Effector CD4-positive, alpha-beta T cell (primary cell): ENCODE data around the gene EXOC6.
"Not testable (repeated sequence)": the region's sequence is repeated elsewhere in the genome, so short reads cannot be mapped to it uniquely, and the experiment has no call there.

Experiments used
- DNase-seq: peaks from one replicate; pipeline ENCODE4 v3.0.0-alpha.2; 2020

Gene EXOC6

GRCh38 chr10:92890471-92890870, 42.2 kb downstream of the EXOC6 start:
- DNase-seq, result no peak

DNA sequence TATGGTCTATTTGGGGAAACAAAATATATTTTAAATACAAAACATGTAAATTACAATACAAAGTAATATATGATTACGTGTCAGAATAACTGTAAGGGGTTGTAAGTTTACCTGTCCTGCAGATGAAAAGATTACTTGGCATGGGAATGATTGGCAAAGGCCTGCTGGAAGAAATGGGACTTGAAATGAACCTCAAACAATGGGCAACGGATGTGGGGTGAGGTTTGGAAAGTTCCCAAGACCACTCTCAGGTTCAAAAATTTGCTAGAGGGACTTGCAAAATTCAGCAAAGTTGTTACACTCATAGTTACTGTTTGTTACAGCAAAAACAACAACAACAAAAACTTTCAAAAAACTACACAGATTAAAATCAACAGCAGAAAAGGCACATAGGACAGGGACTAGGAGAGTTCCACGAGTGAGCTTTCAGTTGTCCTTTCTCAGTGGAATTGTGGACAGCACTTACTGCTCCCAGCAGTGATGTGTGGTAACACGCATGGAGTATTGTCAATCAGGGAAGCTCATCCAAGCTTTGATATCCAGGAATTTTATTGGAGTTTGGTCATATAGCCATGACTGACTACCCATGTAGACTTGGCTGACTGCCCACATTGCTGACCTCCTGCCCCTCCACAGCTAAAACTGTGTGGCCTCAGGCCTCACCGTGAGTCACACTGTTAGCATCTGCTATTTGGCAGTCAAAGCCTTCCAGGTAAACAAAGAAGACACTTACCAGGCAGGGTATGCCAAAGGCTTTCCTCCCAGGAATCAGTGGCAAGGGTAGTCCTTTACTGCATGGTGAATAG, 43.8 kb downstream of the EXOC6 start:
- no peak for DNase-seq

- no peak for DNase-seq
These were observed 44.4 kb downstream of the EXOC6 start for GRCh38 chr10:92892691-92893054.

GRCh38 chr10:92894081-92894655, 45.8 kb downstream of the EXOC6 start:
- DNase-seq, result no peak

GRCh38 chr10:92897916-92898315, 49.6 kb downstream of the EXOC6 start:
- no peak for DNase-seq

DNA sequence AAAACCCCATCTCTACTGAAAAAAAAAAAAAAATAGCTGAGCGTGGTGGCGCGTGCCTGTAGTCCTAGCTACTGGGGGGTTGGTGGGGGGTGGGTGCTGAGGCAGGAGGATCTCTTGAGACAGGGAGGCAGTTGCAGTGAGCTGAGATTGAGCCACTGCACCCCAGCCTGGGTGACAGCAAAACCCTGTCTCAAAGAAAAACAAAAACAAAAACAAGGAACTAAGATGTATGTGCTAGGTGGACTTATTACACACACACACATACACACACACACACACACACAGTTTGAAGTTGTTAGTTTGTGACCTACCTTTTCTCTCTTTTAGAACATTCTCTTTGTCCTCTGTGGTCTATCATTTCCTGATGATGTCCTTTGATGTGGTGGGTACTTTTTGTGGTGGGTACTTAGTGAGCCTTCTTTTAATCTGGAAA, 53.5 kb downstream of the EXOC6 start:
- peak; percentile 13 for DNase-seq

DNA sequence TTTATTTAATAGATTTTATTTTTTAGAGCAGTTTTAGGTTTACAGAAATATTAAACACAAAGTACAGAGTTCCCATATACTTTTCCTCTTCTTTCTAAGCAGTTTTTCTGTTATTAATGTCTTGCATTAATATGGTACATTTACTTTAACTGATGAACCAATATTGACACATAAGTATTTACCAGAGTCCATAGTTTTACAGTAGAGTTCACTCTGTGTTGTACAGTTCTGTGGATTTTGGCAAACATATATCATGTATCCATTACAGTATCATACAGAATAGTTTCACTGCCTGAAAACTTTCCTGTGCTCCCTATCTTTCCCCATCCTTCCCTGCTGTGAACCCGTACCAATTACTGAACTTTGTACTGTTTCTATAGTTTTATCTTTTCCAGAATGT, 55.3 kb downstream of the EXOC6 start:
- DNase-seq, result no peak

GRCh38 chr10:92907280-92907679, 59.0 kb downstream of the EXOC6 start:
- DNase-seq, result no peak

- DNase-seq, result not testable (repeated sequence)
These were observed 64.3 kb downstream of the EXOC6 start for GRCh38 chr10:92912631-92913030.

- no peak for DNase-seq
These were observed 65.7 kb downstream of the EXOC6 start for GRCh38 chr10:92913973-92914372.

DNA sequence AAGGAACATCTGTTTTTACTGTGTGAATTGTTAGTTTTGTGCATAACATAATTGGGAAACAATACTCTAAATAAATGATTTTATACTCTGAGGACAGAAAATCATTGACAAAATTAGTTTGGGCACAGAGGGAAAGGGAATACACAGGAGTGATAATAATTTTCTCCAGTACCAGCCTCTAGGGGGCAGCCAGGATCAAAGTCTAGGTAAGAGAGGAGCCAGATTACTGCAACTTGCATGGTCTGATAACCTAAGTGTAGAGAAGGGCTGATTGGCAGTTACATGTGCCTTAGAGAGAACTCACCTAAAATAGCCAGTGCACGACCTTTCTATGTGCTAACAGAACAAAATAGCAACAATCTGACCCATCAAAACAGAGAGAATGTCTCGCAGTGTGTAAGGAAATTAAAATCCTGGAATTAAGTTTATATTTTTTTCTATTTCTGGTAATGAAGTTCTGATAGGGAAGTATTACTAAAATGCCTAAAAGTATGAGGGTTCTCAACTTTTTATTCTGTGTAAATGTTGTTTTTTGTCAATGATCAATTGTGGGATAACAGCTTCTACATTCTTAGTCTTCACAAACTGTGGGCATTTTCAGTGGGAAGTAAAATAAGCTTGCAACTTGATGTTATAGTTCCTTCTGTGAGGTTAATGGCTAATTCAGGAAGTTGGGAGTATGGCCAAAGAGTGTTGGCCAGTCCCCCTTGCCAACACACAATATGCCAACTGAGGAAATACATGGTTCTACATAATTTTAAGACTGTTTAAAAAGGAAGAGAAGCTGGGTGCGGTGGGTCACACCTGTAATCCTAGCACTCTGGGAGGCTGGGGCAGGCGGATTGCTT, 66.4 kb downstream of the EXOC6 start:
- DNase-seq, result peak; percentile 39

- no peak for DNase-seq
These were observed 67.6 kb downstream of the EXOC6 start for GRCh38 chr10:92915892-92916291.

DNA sequence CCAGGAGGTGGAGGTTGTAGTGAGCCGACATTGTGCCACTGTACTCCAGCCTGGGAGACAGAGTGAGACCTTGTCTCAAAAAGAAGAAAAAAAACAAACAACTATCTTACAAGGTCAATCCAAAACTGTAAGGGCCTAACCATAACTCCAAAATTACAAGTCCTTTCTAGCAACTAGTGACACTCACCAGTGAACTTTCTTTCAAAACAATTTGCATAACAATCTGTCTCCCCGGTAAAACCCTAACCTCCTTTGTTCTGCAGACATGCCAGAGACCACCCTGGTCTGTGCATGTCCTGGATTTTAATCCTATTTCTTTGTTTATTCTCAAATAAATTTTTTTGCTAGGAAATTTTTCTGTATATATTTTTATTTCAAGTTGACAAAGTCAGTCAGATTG, 68.1 kb downstream of the EXOC6 start:
- no peak for DNase-seq

DNA sequence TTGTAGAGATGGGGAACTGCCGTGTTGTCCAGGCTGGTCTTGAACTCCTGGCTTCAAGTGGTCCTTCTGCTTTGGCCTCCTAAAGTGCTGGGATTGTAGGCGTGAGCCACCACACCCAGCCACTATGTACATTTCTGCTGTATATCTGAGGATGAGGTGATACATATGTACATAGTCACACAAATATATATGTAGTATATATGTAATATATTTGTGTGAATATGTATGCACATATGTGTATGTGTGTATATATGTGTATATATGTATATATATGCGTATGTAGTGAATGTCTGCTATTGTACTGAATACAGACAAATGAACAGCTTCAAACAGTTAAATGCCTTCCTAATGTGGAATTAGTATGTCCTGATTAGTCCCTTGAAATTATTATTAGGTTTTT, 70.3 kb downstream of the EXOC6 start:
- no peak for DNase-seq

DNA sequence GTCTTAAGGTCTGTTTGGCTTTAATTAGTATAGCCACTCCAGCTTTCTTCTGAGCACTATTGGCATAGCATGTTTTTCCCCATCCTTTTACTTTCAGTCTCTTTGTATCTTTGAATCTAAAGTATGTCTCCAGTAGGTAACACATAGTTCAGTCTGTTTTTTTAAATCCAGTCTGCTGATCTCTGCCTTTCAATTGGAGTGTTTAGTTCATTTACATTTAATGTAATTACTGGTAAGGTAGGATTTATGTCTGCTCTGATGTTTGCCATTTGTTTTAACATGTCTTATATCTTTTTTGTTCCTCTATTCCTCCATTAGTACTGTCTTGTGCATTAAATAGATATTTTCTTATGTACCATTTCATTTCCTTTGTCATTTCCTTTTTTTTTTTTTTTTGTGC, 72.5 kb downstream of the EXOC6 start:
- DNase-seq, result no peak

DNA sequence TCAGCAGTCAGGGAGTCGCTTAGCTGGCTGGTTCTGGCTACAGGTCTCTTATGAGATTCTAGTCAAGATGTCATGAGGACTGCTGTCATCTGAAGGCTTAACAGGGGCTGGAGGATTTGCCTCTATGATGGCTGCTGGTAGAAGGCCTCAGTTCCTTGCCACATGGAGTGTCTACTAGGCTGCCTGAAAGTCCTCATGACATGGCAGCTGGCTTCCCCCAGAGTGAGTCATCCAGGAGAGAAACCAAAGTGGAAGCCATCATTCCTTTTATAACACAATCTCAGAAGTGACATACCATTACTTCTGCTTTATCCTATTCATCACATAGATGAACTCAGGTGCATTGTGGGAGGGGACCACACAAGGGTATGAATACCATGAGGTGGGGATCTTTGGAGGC, 75.1 kb downstream of the EXOC6 start:
- no peak for DNase-seq

- DNase-seq, result no peak
These were observed 81.6 kb downstream of the EXOC6 start for GRCh38 chr10:92929896-92930295.

GRCh38 chr10:92931597-92931996, 83.3 kb downstream of the EXOC6 start:
- no peak for DNase-seq

DNA sequence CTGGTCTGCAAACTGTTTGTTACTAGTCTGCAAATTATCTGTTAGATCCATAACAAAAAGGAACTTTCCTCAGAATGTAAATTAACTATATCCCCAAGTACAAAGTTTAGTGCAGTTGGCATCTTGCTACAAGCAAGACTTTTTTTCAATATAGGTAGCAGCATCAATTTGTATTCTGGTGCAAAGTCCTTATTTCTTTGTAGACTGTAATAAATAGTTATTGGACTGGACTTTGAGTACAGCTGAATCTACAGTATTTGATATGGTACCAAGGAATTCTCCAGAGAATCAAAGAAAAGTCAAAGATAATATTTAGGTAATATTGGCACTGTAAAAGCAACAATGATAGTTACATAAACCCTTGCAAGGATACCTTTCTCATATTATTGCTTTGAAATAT, 89.6 kb downstream of the EXOC6 start:
- DNase-seq, result no peak

- no peak for DNase-seq
These were observed 90.5 kb downstream of the EXOC6 start for GRCh38 chr10:92938841-92939240.

GRCh38 chr10:92942226-92942625, 93.9 kb downstream of the EXOC6 start:
- no peak for DNase-seq

- no peak for DNase-seq
These were observed 98.2 kb downstream of the EXOC6 start for GRCh38 chr10:92946491-92946890.

- DNase-seq, result not testable (repeated sequence)
These were observed 104.3 kb downstream of the EXOC6 start for GRCh38 chr10:92952573-92952972.
